GM19372 (cell line): Measurements from ENCODE around the gene POU3F3.
A peak's percentile ranks its signal among the peaks of the same experiment; 100 is the strongest.

Experiments
- ATAC-seq: cut with Tn5 transposase; IDR thresholded peaks from one replicate; pipeline ENCODE4 v1.9.1; 2021; ENCODE audit warnings: mild to moderate bottlenecking, low read depth, moderate library complexity; ENCODE audit not compliant: unreplicated experiment

The POU3F3 gene

GRCh38 chr2:104872866-104873688 lies 19.2 kb downstream of the POU3F3 start:
- peak; percentile 86 for ATAC-seq

- peak; percentile 6 for ATAC-seq
These were observed 19.8 kb downstream of the POU3F3 start for GRCh38 chr2:104873689-104874054.

GRCh38 chr2:104874230-104874629 lies 20.3 kb downstream of the POU3F3 start:
- ATAC-seq: no peak

GRCh38 chr2:104875262-104875661 lies 21.3 kb downstream of the POU3F3 start:
- no peak for ATAC-seq

GRCh38 chr2:104876606-104877570 lies 23.0 kb downstream of the POU3F3 start:
- no peak for ATAC-seq

GRCh38 chr2:104878863-104879512 lies 25.1 kb downstream of the POU3F3 start:
- no peak for ATAC-seq

GRCh38 chr2:104880076-104880475 lies 26.2 kb downstream of the POU3F3 start:
- ATAC-seq: no peak

- no peak for ATAC-seq
These were observed 29.4 kb downstream of the POU3F3 start for GRCh38 chr2:104883357-104883756.

- no peak for ATAC-seq
These were observed 31.3 kb downstream of the POU3F3 start for GRCh38 chr2:104885119-104885782.

- no peak for ATAC-seq
These were observed 33.8 kb downstream of the POU3F3 start for GRCh38 chr2:104887676-104888075.

GRCh38 chr2:104888489-104889258 lies 34.8 kb downstream of the POU3F3 start:
- no peak for ATAC-seq

- ATAC-seq: peak; percentile 70
These were observed 35.5 kb downstream of the POU3F3 start for GRCh38 chr2:104889291-104889959.

GRCh38 chr2:104889960-104890684 lies 36.2 kb downstream of the POU3F3 start:
- ATAC-seq: no peak

GRCh38 chr2:104890685-104891069 lies 36.8 kb downstream of the POU3F3 start:
- ATAC-seq: no peak

GRCh38 chr2:104891145-104891544 lies 37.2 kb downstream of the POU3F3 start:
- no peak for ATAC-seq

- ATAC-seq: no peak
These were observed 42.5 kb downstream of the POU3F3 start for GRCh38 chr2:104896446-104896845.

GRCh38 chr2:104897515-104898184 lies 43.7 kb downstream of the POU3F3 start:
- ATAC-seq: no peak

GRCh38 chr2:104900608-104901007 lies 46.7 kb downstream of the POU3F3 start:
- ATAC-seq: no peak
